Smooth muscle cell (in vitro differentiated cells): ENCODE measurements around the gene TUBA8. TPM values are rescaled to one million over a fixed set of nuclear protein-coding genes. Genes with fewer than 3 reads are reported as not detected.

ENCODE experiments used
- DNase-seq: peaks from one replicate; lab custom pipeline; 2025; ENCODE audit not compliant: unreplicated experiment; lab: John Stamatoyannopoulos, UW
- H2AFZ ChIP-seq: fragments of 200-600 bp; sonication (generic); 2 replicates; pipeline ENCODE4 v1.6.0; 2016; ENCODE audit warnings: antibody characterized with exemption, low read depth, mild to moderate bottlenecking
- H3F3A ChIP-seq: fragments of 200-600 bp; sonication (generic); 2 replicates; pipeline ENCODE4 v1.6.0; 2017; ENCODE audit warnings: antibody characterized with exemption, low read depth
- H3K27ac ChIP-seq: fragments of 200-600 bp; sonication (generic); 2 replicates; pipeline ENCODE4 v1.5.1; 2016; ENCODE audit warnings: low read depth, mild to moderate bottlenecking
- H3K27me3 ChIP-seq: fragments of 200-600 bp; sonication (generic); 2 replicates; pipeline ENCODE4 v1.6.1; 2016; ENCODE audit warnings: low read depth, mild to moderate bottlenecking
- H3K36me3 ChIP-seq: fragments of 200-600 bp; sonication (generic); 2 replicates; pipeline ENCODE4 v1.5.1; 2016; ENCODE audit warnings: low read depth
- H3K4me1 ChIP-seq: fragments of 200-600 bp; sonication (generic); 2 replicates; pipeline ENCODE4 v1.5.1; 2016; ENCODE audit warnings: low read depth
- H3K4me2 ChIP-seq: fragments of 200-600 bp; sonication (generic); 2 replicates; pipeline ENCODE4 v1.6.0; 2016; ENCODE audit warnings: mild to moderate bottlenecking
- H3K4me3 ChIP-seq: fragments of 200-600 bp; sonication (generic); 2 replicates; pipeline ENCODE4 v1.5.1; 2016; ENCODE audit warnings: mild to moderate bottlenecking
- H3K79me2 ChIP-seq: fragments of 200-600 bp; sonication (generic); 2 replicates; pipeline ENCODE4 v1.6.0; 2016; ENCODE audit warnings: low read depth, mild to moderate bottlenecking
- H3K9ac ChIP-seq: fragments of 200-600 bp; sonication (generic); 2 replicates; pipeline ENCODE4 v1.6.0; 2016; ENCODE audit warnings: low read depth
- H3K9me3 ChIP-seq: fragments of 200-600 bp; sonication (generic); replicated peaks from 2 replicates; pipeline ENCODE4 v1.5.1; 2016; ENCODE audit warnings: low read depth
- H4K20me1 ChIP-seq: fragments of 200-600 bp; sonication (generic); 2 replicates; pipeline ENCODE4 v1.6.0; 2016; ENCODE audit warnings: low read depth
- CTCF ChIP-seq: fragments of 200-600 bp; sonication (generic); IDR thresholded peaks from 2 replicates; pipeline ENCODE4 v1.5.1; 2017; ENCODE audit warnings: borderline replicate concordance, mild to moderate bottlenecking, antibody characterized with exemption; ENCODE audit not compliant: insufficient read depth, poor library complexity, severe bottlenecking
- WGBS: methylation state at CpG from one replicate; pipeline ENCODE4 v1.1.7; 2016; ENCODE audit warnings: low lambda C conversion rate; 5-methylcytosine and 5-hydroxymethylcytosine counted together
- polyA plus RNA-seq: library from polyadenylated mRNA; unstranded; fragments of >200 nt; fragmentation: Nextera tagmentation; extraction: Ambion mirVana; gene quantifications from 2 replicates; pipeline ENCODE4 v1.2.1, GENCODE V29; 2016
- total RNA-seq: library from RNA; depleted of rRNA; stranded (reverse); fragments of >200 nt; gene quantifications from 2 replicates; pipeline ENCODE4 v1.2.3, GENCODE V29; 2014

TUBA8 gene
- total and polyA plus RNA-seq, 2 experiments from 2014 or later: 0.40 to 0.55 TPM

DNA sequence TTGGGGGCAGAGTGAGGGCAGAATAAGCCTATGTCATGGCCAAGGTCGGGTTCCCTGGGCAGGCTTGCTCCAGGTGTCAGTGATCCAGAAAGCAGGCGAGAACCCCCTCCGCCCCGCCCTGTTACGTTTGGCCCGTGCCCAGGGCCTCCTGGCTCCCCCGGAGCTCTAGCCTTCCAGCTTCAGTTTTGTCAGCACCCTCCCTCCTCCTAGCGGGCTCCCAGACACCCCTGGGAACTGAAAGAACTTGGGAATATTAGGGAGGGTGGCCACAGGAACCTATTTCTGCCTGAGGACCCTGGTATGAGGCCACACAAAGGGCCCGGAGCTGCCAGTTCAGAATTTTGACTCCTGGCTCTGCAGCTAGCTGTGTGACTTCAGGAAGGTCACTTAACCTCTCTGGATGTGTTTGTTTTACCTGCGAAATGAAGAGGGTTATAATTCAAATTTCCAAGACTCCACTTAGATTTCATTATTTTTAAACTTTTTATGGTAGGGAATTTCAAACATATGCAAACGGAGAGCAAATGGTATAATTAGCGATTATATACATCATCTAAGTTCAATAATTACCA, 1.2 kb downstream of the TUBA8 start:
- no peaks in the 10 kb centered on the region for H3F3A ChIP-seq
- H3K27me3 ChIP-seq: peaks cover 44% of the 10 kb centered on the region
- no peak for TF ChIP-seq CTCF
- no peak overlapping the region for H3K4me2 ChIP-seq
- H3K27ac ChIP-seq: no peak overlapping the region
- peaks cover 4% of the 10 kb centered on the region for H3K4me1 ChIP-seq
- DNase-seq: no peak
- H3K9ac ChIP-seq: no peak overlapping the region
- H3K36me3 ChIP-seq: no peaks in the 10 kb centered on the region
- 89% methylated on average over 12 of the region's 12 CpGs for WGBS
- H3K79me2 ChIP-seq: no peaks in the 10 kb centered on the region
- H4K20me1 ChIP-seq: peaks cover 4% of the 10 kb centered on the region
- H3K9me3 ChIP-seq: no peaks in the 10 kb centered on the region
- no peak overlapping the region for H2AFZ ChIP-seq
- no peak overlapping the region for H3K4me3 ChIP-seq

DNA sequence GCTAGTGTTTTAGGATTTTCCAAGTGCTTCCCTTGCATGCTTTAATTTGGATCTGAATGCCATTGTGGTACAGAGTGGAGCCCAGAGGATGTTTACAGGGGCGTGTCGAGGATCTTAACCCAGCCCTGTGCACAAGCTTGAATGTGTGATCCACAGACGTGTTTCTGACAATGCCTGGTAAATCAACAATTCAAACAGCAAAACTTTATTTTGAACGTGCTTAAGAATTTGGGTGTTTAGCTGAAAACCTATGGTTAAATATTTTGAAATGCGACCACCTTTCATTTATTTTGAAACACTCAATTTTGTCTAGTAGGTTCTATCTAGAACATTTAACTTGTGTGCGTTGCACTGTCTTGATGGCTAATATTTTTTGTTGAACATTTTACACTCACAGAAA, 1.8 kb downstream of the TUBA8 start:
- Histone ChIP-seq H4K20me1 (peaks cover 4% of the 10 kb centered on the region), H3K36me3 (no peaks in the 10 kb centered on the region), H3K4me1 (peaks cover 4% of the 10 kb centered on the region), H3K9me3 (no peaks in the 10 kb centered on the region), H2AFZ (no peak overlapping the region), H3K4me2 (no peak overlapping the region), H3K27ac (no peak overlapping the region), H3K27me3 (peaks cover 44% of the 10 kb centered on the region), H3K4me3 (no peak overlapping the region), H3F3A (no peaks in the 10 kb centered on the region), H3K9ac (no peak overlapping the region), H3K79me2 (no peaks in the 10 kb centered on the region)
- 89% methylated on average over 6 of the region's 6 CpGs for WGBS
- DNase-seq: no peak
- no peak for TF ChIP-seq CTCF

DNA sequence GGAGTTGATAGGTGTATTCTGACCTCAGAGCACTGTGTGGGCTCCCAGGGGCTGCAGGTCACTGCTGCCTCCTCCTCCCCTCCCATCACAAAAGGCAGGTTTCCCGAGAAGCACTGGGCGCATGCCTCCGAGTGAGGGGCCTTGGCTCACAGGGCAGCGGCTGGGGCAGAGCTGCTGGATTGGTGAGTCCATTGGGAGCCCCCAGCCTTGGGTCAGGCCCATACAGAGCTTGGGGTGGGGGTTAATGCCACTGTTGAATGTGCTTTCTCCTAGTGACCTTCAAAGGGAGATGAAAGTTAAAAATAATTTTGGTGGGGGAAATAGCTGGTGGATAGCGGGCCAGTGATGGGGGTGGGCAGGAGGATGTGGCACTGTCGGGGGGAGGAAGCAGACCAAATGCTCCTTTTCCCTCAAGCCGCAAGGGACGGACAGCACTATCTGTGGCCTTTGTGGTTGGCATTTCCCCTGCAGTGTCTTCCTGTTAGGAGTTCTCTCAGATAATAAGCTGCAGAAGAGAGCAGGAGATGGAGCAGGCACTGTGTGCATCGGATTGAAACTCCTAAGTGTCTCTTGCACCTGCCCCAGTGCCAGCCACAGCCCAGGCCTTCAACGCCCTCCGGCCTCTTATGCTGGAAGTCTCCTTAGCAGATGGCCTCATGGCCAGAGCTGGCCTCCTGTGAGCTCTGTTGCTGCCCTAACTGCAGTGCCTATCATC, 3.2 kb downstream of the TUBA8 start:
- Histone ChIP-seq H2AFZ (no peak overlapping the region), H3K9ac (no peak overlapping the region), H3F3A (no peaks in the 10 kb centered on the region), H4K20me1 (peaks cover 4% of the 10 kb centered on the region), H3K4me1 (peaks cover 4% of the 10 kb centered on the region), H3K79me2 (no peaks in the 10 kb centered on the region), H3K9me3 (no peaks in the 10 kb centered on the region), H3K4me3 (no peak overlapping the region), H3K27me3 (peaks cover 44% of the 10 kb centered on the region), H3K4me2 (no peak overlapping the region), H3K27ac (no peak overlapping the region), H3K36me3 (no peaks in the 10 kb centered on the region)
- TF ChIP-seq CTCF: no peak
- no peak for DNase-seq
- 87% methylated on average over 11 of the region's 11 CpGs for WGBS

GRCh38 chr22:18114495-18114894, 3.9 kb downstream of the TUBA8 start:
- Histone ChIP-seq H3K9ac (no peak overlapping the region), H3K4me2 (no peak overlapping the region), H4K20me1 (peaks cover 4% of the 10 kb centered on the region), H3K36me3 (no peaks in the 10 kb centered on the region), H3K79me2 (no peaks in the 10 kb centered on the region), H3K4me1 (peaks cover 4% of the 10 kb centered on the region), H3K27ac (no peak overlapping the region), H3K4me3 (no peak overlapping the region), H3K27me3 (peaks cover 39% of the 10 kb centered on the region), H2AFZ (no peak overlapping the region), H3F3A (no peaks in the 10 kb centered on the region), H3K9me3 (no peaks in the 10 kb centered on the region)
- DNase-seq: no peak
- 91% methylated on average over 4 of the region's 4 CpGs for WGBS
- no peak for TF ChIP-seq CTCF
